ENCODE data around the gene UTP14A. TPM values are rescaled to one million over a fixed set of nuclear protein-coding genes. Genes with fewer than 3 reads are reported as not detected.

Gene UTP14A
- total and polyA plus RNA-seq, 4 donors = 3.0 to 6.6 (median 5.1) TPM

DNA sequence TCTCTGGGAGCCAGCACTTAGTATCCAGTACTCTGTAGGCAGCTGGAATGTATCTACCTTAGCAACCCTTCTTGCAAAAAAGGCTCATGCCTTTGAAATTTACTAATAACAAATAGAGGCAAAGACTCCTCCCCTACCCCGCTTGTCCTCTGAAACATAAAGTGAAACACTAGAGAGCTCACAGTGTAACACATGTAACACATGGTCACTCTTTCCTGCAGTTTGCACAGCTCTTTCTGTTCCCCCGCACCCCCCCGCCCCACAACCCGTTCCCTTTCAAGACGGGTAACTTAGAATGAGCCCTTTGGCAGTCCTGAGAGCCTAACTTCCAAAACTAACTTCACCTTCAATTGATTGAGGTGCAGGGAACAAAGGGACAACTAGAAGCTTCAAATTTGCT lies 70.5 kb downstream of the UTP14A start:
- H3K36me3 ChIP-seq (ENCODE audit: control insufficient read depth in 4 of 4, insufficient read depth in 3 of 4, low read depth in 1 of 4, low read length in 3 of 4) = no peaks in the 10 kb centered on the region
- no peak for DNase-seq (ENCODE audit: low spot score)
- H3K9me3 ChIP-seq (ENCODE audit: control insufficient read depth in 4 of 4, low read length in 3 of 4) = no peaks in the 10 kb centered on the region
- no peaks in the 10 kb centered on the region for H3K27me3 ChIP-seq (ENCODE audit: control insufficient read depth in 4 of 4, insufficient read depth in 4 of 4, low read length in 3 of 4)
- no peak overlapping the region for H3K27ac ChIP-seq (ENCODE audit: low read depth in 1 of 2, low read length in 2 of 2)
- H3K4me3 ChIP-seq (ENCODE audit: low read depth in 1 of 3, low read length in 3 of 3) = no peak overlapping the region
- WGBS = 87% methylated on average over 5 of the region's 5 CpGs
- H3K9ac ChIP-seq (ENCODE audit: low read depth in 1 of 2, low read length in 2 of 2) = no peak overlapping the region
- TF ChIP-seq GABPA (IDR thresholded peaks at IDR 0.05 in 1 of 2, conservative IDR thresholded peaks at IDR 0.05 in 1 of 2) (no peak), HNF4G (IDR thresholded peaks at IDR 0.05) (no peak), JUND (IDR thresholded peaks at IDR 0.05) (no peak), YY1 (IDR thresholded peaks at IDR 0.05) (no peak), TAF1 (conservative IDR thresholded peaks at IDR 0.05) (no peak), FOXA1 (IDR thresholded peaks at IDR 0.05) (no peak), SP1 (IDR thresholded peaks at IDR 0.05) (no peak), HNF4A (conservative IDR thresholded peaks at IDR 0.05) (no peak), NR2F2 (IDR thresholded peaks at IDR 0.05) (no peak), RAD21 (IDR thresholded peaks at IDR 0.05) (no peak), FOXA2 (IDR thresholded peaks at IDR 0.05) (no peak), RXRA (IDR thresholded peaks at IDR 0.05) (no peak)
- TF ChIP-seq, protein P1, sequence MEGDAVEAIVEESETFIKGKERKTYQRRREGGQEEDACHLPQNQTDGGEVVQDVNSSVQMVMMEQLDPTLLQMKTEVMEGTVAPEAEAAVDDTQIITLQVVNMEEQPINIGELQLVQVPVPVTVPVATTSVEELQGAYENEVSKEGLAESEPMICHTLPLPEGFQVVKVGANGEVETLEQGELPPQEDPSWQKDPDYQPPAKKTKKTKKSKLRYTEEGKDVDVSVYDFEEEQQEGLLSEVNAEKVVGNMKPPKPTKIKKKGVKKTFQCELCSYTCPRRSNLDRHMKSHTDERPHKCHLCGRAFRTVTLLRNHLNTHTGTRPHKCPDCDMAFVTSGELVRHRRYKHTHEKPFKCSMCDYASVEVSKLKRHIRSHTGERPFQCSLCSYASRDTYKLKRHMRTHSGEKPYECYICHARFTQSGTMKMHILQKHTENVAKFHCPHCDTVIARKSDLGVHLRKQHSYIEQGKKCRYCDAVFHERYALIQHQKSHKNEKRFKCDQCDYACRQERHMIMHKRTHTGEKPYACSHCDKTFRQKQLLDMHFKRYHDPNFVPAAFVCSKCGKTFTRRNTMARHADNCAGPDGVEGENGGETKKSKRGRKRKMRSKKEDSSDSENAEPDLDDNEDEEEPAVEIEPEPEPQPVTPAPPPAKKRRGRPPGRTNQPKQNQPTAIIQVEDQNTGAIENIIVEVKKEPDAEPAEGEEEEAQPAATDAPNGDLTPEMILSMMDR (IDR thresholded peaks at IDR 0.05; ENCODE audit: low read depth, low read length, missing input control) = no peak
- TF ChIP-seq, protein P2, sequence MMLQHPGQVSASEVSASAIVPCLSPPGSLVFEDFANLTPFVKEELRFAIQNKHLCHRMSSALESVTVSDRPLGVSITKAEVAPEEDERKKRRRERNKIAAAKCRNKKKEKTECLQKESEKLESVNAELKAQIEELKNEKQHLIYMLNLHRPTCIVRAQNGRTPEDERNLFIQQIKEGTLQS (IDR thresholded peaks at IDR 0.05) = no peak
- TF ChIP-seq, protein P3, sequence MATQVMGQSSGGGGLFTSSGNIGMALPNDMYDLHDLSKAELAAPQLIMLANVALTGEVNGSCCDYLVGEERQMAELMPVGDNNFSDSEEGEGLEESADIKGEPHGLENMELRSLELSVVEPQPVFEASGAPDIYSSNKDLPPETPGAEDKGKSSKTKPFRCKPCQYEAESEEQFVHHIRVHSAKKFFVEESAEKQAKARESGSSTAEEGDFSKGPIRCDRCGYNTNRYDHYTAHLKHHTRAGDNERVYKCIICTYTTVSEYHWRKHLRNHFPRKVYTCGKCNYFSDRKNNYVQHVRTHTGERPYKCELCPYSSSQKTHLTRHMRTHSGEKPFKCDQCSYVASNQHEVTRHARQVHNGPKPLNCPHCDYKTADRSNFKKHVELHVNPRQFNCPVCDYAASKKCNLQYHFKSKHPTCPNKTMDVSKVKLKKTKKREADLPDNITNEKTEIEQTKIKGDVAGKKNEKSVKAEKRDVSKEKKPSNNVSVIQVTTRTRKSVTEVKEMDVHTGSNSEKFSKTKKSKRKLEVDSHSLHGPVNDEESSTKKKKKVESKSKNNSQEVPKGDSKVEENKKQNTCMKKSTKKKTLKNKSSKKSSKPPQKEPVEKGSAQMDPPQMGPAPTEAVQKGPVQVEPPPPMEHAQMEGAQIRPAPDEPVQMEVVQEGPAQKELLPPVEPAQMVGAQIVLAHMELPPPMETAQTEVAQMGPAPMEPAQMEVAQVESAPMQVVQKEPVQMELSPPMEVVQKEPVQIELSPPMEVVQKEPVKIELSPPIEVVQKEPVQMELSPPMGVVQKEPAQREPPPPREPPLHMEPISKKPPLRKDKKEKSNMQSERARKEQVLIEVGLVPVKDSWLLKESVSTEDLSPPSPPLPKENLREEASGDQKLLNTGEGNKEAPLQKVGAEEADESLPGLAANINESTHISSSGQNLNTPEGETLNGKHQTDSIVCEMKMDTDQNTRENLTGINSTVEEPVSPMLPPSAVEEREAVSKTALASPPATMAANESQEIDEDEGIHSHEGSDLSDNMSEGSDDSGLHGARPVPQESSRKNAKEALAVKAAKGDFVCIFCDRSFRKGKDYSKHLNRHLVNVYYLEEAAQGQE (IDR thresholded peaks at IDR 0.05) = no peak
- TF ChIP-seq, protein P4, sequence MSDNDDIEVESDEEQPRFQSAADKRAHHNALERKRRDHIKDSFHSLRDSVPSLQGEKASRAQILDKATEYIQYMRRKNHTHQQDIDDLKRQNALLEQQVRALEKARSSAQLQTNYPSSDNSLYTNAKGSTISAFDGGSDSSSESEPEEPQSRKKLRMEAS (IDR thresholded peaks at IDR 0.05) = no peak
- H3K4me1 ChIP-seq (ENCODE audit: control insufficient read depth in 4 of 4, insufficient read depth in 4 of 4, low read length in 3 of 4) = peaks cover 0 to 5% (median 4%) of the 10 kb centered on the region in 4 donors

Other genes with a start within 250 kb of the UTP14A start
- 1 to 10 TPM in 1 of 2 donors, under 1 TPM in 1; 0.19 to 2.1 TPM for gene XPNPEP2, start 167.2 kb upstream of the UTP14A start, total RNA-seq
- gene XPNPEP2, start 167.2 kb upstream of the UTP14A start, polyA plus RNA-seq = 10 to 100 TPM in 1 of 2 donors, 1 to 10 TPM in 1; 7.7 to 23.0 TPM
- gene SASH3, start 126.2 kb upstream of the UTP14A start, total RNA-seq = 1 to 10 TPM; 4.5 to 9.5 TPM
- 1 to 10 TPM; 1.8 to 3.2 TPM for gene SASH3, start 126.2 kb upstream of the UTP14A start, polyA plus RNA-seq
- gene ZDHHC9, start 62.3 kb upstream of the UTP14A start, total RNA-seq = 10 to 100 TPM; 10.2 to 23.1 TPM
- 10 to 100 TPM; 25.6 to 26.8 TPM for gene ZDHHC9, start 62.3 kb upstream of the UTP14A start, polyA plus RNA-seq
- gene BCORL1, start 76.5 kb downstream of the UTP14A start, total RNA-seq = 1 to 10 TPM; 1.7 to 5.3 TPM
- gene BCORL1, start 76.5 kb downstream of the UTP14A start, polyA plus RNA-seq = 1 to 10 TPM; 2.0 to 2.2 TPM
- 1 to 10 TPM; 1.6 to 4.7 TPM for gene ELF4, start 204.3 kb downstream of the UTP14A start, total RNA-seq
- 1 to 10 TPM in 1 of 2 donors, under 1 TPM in 1; 0.35 to 1.3 TPM for gene ELF4, start 204.3 kb downstream of the UTP14A start, polyA plus RNA-seq